Neural progenitor cell (in vitro differentiated cells): ENCODE measurements around the gene SMIM35.

Experiments used
- EZH2 ChIP-seq: fragments of 200-600 bp; sonication (generic); IDR thresholded peaks from 2 replicates; pipeline ENCODE4 v1.6.1; 2017; ENCODE audit warnings: antibody characterized with exemption, mild to moderate bottlenecking, moderate library complexity
- EZH2phosphoT487 ChIP-seq: fragments of 200-600 bp; sonication (generic); IDR thresholded peaks from 2 replicates; pipeline ENCODE4 v1.6.1; 2017; ENCODE audit warnings: antibody characterized with exemption
- TF ChIP-seq, protein P1 (sequence below): fragments of 200-600 bp; sonication (generic); IDR thresholded peaks from 2 replicates; pipeline ENCODE4 v1.5.1; 2017; ENCODE audit warnings: antibody characterized with exemption, mild to moderate bottlenecking

DNA sequence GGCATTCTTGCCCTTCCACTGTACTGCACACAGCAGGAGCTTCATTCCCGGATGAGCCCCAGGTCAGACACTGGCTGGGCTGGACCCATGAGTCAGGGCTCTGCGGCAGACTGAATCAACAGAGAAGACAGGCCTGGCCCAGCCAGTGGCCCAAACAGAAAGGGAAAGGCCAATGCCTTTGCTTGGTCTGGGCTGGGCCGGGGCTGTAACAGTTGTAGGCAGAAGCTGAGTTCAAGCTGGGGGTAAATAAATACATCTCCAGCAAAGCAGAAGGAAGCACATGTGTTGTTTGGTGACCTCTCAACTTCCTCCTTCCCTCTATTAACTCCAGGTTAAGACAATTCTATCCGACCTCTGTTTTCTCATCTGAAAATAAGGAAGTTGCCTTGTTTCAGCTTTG lies 1.8 kb upstream of the SMIM35 start:
- TF ChIP-seq, protein P1, sequence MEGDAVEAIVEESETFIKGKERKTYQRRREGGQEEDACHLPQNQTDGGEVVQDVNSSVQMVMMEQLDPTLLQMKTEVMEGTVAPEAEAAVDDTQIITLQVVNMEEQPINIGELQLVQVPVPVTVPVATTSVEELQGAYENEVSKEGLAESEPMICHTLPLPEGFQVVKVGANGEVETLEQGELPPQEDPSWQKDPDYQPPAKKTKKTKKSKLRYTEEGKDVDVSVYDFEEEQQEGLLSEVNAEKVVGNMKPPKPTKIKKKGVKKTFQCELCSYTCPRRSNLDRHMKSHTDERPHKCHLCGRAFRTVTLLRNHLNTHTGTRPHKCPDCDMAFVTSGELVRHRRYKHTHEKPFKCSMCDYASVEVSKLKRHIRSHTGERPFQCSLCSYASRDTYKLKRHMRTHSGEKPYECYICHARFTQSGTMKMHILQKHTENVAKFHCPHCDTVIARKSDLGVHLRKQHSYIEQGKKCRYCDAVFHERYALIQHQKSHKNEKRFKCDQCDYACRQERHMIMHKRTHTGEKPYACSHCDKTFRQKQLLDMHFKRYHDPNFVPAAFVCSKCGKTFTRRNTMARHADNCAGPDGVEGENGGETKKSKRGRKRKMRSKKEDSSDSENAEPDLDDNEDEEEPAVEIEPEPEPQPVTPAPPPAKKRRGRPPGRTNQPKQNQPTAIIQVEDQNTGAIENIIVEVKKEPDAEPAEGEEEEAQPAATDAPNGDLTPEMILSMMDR, result no peak
- TF ChIP-seq EZH2phosphoT487, result no peak
- TF ChIP-seq EZH2, result no peak
